PC-3 (cell line): ENCODE results near the gene ADCY5.

Experiments
- CTCF ChIP-seq: fragments of 300-600 bp; sonication (generic); conservative IDR thresholded peaks from 2 replicates; pipeline ENCODE4 v1.5.1; 2017; ENCODE audit warnings: antibody characterized with exemption, low read depth, mild to moderate bottlenecking, low read length
- EZH2 ChIP-seq: fragments of 300-600 bp; sonication (generic); IDR thresholded peaks from one replicate; pipeline ENCODE4 v1.6.1; 2017; ENCODE audit warnings: antibody characterized with exemption, mild to moderate bottlenecking, low read length; ENCODE audit not compliant: unreplicated experiment

DNA sequence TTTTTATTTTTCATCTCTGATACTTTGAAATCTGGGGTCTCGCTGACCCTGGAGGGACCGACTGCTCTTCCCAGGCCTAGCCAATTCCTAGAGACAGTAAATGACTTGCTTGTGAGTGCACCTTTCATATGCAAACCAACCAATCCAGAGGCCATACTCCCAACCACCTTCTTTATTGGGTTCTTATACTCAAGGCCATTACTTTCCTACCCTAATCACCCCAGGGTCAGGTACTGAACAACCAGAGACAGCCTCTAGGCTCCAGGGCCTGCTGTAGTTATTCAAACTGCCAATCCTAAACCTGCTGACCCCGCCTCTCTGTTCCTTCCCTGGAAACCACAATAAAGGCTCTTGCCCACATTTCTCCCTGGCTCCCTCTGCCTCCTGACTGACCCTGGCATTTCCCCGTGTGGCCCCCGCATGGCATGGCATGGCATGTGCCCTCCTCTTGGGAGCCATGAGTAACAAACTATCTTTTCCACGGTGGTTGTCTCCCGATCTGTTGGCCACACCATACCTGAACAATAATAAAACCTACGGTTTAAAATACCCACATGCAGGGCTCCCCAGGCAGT is 42.9 kb downstream of the ADCY5 start:
- TF ChIP-seq EZH2 (no peak), CTCF (no peak)
